OCI-LY1 (cell line): ENCODE results near the gene ZNF275.

Experiments used
- H2AFZ ChIP-seq: fragments of 200-600 bp; sonication (generic), shearing (Covaris generic); 2 replicates; pipeline ENCODE4 v1.6.0; 2014; ENCODE audit warnings: antibody characterized with exemption, mild to moderate bottlenecking, low read length
- H3F3A ChIP-seq: fragments of 200-600 bp; sonication (generic), shearing (Covaris generic); 2 replicates; pipeline ENCODE4 v1.6.0; 2014; ENCODE audit warnings: mild to moderate bottlenecking, antibody characterized with exemption, low read length, moderate library complexity; ENCODE audit not compliant: insufficient read depth
- H3K27ac ChIP-seq: fragments of 200-600 bp; sonication (generic); 2 replicates; pipeline ENCODE4 v1.5.1; 2014; ENCODE audit warnings: low read length, mixed run types, mild to moderate bottlenecking, low read depth; ENCODE audit not compliant: poor library complexity, severe bottlenecking
- H3K27me3 ChIP-seq: fragments of 200-600 bp; sonication (generic); 2 replicates; pipeline ENCODE4 v1.6.0; 2014; ENCODE audit warnings: antibody characterized with exemption, mild to moderate bottlenecking, low read length, moderate library complexity; ENCODE audit not compliant: insufficient read depth
- H3K36me3 ChIP-seq: fragments of 200-600 bp; sonication (generic); 2 replicates; pipeline ENCODE4 v1.6.1; 2014; ENCODE audit warnings: mild to moderate bottlenecking, antibody characterized with exemption, low read length, moderate library complexity, mixed read lengths; ENCODE audit not compliant: insufficient read depth
- H3K4me1 ChIP-seq: fragments of 200-600 bp; sonication (generic); 2 replicates; pipeline ENCODE4 v1.5.1; 2014; ENCODE audit warnings: mild to moderate bottlenecking, low read length, moderate library complexity; ENCODE audit not compliant: insufficient read depth, severe bottlenecking
- H3K4me2 ChIP-seq: fragments of 200-600 bp; sonication (generic), shearing (Covaris generic); 2 replicates; pipeline ENCODE4 v1.6.1; 2014; ENCODE audit warnings: low read length
- H3K4me3 ChIP-seq: fragments of 200-600 bp; sonication (generic); 2 replicates; pipeline ENCODE4 v1.5.1; 2014; ENCODE audit warnings: low read length, low read depth, mild to moderate bottlenecking, mixed read lengths; ENCODE audit not compliant: poor library complexity, severe bottlenecking
- H3K79me2 ChIP-seq: fragments of 200-600 bp; shearing (Covaris generic); 2 replicates; pipeline ENCODE4 v1.6.1; 2016; ENCODE audit warnings: mixed run types, low read length, mixed read lengths; ENCODE audit not compliant: insufficient read depth
- H3K9ac ChIP-seq: fragments of 200-600 bp; sonication (generic), shearing (Covaris generic); 2 replicates; pipeline ENCODE4 v1.6.1; 2014; ENCODE audit warnings: mild to moderate bottlenecking, low read length, mixed read lengths
- H3K9me2 ChIP-seq: fragments of 200-600 bp; sonication (generic), shearing (Covaris generic); 2 replicates; pipeline ENCODE4 v1.6.1; 2014; ENCODE audit warnings: low read depth, mild to moderate bottlenecking, low read length, mixed read lengths
- H3K9me3 ChIP-seq: fragments of 200-600 bp; shearing (Covaris generic); 2 replicates; pipeline ENCODE4 v1.6.1; 2014; ENCODE audit warnings: low read length, mixed read lengths
- H4K20me1 ChIP-seq: fragments of 200-600 bp; sonication (generic), shearing (Covaris generic); 2 replicates; pipeline ENCODE4 v1.6.0; 2016; ENCODE audit warnings: mild to moderate bottlenecking, low read length; ENCODE audit not compliant: insufficient read depth
- EZH2 ChIP-seq: fragments of 200-600 bp; sonication (generic), shearing (Covaris generic); IDR thresholded peaks from 2 replicates; pipeline ENCODE4 v1.8.0; 2017; ENCODE audit warnings: borderline replicate concordance, mixed run types, mild to moderate bottlenecking, antibody characterized with exemption, low read length, moderate library complexity, mixed read lengths
- TF ChIP-seq, protein P1 (sequence below): fragments of 200-600 bp; sonication (generic), shearing (Covaris generic); IDR thresholded peaks from 2 replicates; pipeline ENCODE4 v1.5.1; 2017; ENCODE audit warnings: mild to moderate bottlenecking, antibody characterized with exemption, low read length, moderate library complexity, mixed read lengths

Gene ZNF275

DNA sequence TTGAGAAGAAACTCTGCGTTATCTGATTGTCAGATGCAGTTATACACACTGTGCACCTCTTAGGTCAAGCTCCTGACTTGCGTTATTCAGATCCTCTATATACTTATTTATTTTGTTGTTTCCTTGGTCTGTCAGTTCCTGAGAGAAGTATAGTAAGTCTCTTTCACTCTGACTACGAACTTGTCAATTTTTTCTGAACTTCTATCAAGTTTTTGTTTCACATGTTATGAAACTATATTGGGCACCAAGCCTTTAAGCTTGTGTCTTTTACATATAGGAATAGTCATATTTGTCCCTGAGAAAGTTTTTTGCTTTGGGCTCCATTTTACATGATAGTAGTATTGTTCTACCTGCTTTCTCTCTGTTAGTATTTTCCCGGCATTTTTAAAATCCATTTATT, 31.7 kb downstream of the ZNF275 start:
- no peak overlapping the region for H3K9ac ChIP-seq
- H3F3A ChIP-seq, result no peaks in the 10 kb centered on the region
- H3K36me3 ChIP-seq, result no peaks in the 10 kb centered on the region
- no peaks in the 10 kb centered on the region for H3K79me2 ChIP-seq
- no peak overlapping the region for H3K4me2 ChIP-seq
- H3K27ac ChIP-seq, result no peak overlapping the region
- H3K27me3 ChIP-seq, result no peaks in the 10 kb centered on the region
- no peak for TF ChIP-seq EZH2
- TF ChIP-seq, protein P1, sequence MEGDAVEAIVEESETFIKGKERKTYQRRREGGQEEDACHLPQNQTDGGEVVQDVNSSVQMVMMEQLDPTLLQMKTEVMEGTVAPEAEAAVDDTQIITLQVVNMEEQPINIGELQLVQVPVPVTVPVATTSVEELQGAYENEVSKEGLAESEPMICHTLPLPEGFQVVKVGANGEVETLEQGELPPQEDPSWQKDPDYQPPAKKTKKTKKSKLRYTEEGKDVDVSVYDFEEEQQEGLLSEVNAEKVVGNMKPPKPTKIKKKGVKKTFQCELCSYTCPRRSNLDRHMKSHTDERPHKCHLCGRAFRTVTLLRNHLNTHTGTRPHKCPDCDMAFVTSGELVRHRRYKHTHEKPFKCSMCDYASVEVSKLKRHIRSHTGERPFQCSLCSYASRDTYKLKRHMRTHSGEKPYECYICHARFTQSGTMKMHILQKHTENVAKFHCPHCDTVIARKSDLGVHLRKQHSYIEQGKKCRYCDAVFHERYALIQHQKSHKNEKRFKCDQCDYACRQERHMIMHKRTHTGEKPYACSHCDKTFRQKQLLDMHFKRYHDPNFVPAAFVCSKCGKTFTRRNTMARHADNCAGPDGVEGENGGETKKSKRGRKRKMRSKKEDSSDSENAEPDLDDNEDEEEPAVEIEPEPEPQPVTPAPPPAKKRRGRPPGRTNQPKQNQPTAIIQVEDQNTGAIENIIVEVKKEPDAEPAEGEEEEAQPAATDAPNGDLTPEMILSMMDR, result no peak
- H3K4me3 ChIP-seq, result no peak overlapping the region
- no peaks in the 10 kb centered on the region for H3K9me2 ChIP-seq
- no peaks in the 10 kb centered on the region for H4K20me1 ChIP-seq
- H2AFZ ChIP-seq, result no peak overlapping the region
- peaks cover 7% of the 10 kb centered on the region for H3K4me1 ChIP-seq
- no peaks in the 10 kb centered on the region for H3K9me3 ChIP-seq

DNA sequence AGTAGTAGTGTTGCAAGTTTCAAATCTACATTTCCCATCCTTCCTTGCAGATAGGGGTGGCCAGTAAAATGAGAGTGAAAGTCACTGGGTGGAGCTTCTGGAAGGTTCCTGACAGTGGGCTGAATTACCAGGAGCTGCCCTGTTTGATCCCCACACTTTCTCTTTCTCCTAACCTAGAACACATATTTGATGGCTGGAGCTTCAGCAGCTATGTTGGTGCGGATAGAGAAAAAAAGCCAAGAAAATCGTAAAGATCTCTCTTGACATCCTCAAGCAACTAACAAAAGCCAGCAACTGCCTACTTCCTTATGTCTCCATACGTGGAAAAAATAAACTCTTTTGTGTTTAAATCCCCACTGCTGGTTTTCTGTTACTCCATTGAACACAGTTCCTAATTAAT, 32.2 kb downstream of the ZNF275 start:
- Histone ChIP-seq H3K27me3 (no peaks in the 10 kb centered on the region), H3K79me2 (no peaks in the 10 kb centered on the region), H3F3A (no peaks in the 10 kb centered on the region), H4K20me1 (no peaks in the 10 kb centered on the region), H3K9me2 (no peaks in the 10 kb centered on the region), H3K9ac (no peak overlapping the region), H3K36me3 (no peaks in the 10 kb centered on the region), H2AFZ (no peak overlapping the region), H3K4me2 (no peak overlapping the region), H3K4me3 (no peak overlapping the region), H3K4me1 (peaks cover 7% of the 10 kb centered on the region), H3K9me3 (no peaks in the 10 kb centered on the region), H3K27ac (no peak overlapping the region)
- TF ChIP-seq, protein P1, result no peak
- no peak for TF ChIP-seq EZH2

DNA sequence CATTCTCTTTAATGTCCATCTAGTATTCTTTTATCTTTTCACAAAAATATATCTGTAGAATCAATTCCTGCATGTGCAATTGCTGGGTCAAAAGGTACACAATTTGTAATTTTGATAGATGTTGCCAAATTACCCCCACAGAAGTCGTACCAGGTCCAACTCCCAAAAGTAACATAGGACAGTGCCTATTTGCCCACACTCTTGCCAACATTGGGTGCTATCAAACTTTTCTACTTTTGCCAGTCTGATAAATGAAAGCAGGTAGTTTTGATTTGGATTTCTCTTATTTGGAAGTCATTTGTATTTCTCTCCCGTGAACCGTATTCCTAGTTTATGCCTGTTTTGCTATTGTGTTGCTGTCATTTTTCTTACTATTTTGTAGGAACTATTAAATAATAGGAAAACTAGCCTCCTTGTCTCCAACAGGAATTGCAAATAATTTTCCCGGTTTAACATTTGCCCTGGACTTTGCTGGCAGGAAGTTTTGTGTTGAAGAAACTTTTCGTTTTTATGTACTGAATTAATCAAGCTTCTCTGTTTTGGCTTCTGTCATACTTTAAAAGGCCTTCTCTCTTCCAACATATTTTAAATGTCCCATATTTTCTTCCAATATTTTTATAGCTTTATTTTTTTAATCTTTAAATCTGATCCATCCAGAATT, 33.1 kb downstream of the ZNF275 start:
- H3K4me3 ChIP-seq, result no peak overlapping the region

More for the DNA sequence above, 33.1 kb downstream of the ZNF275 start:
- Histone ChIP-seq H3F3A (no peaks in the 10 kb centered on the region), H3K79me2 (no peaks in the 10 kb centered on the region), H3K27ac (no peak overlapping the region), H3K9ac (no peak overlapping the region), H3K27me3 (no peaks in the 10 kb centered on the region), H3K4me1 (peaks cover 2% of the 10 kb centered on the region), H3K36me3 (no peaks in the 10 kb centered on the region), H3K9me3 (no peaks in the 10 kb centered on the region), H3K9me2 (no peaks in the 10 kb centered on the region), H3K4me2 (no peak overlapping the region), H2AFZ (no peak overlapping the region), H4K20me1 (no peaks in the 10 kb centered on the region)
- TF ChIP-seq, protein P1, result no peak
- no peak for TF ChIP-seq EZH2
